ENCODE data around the gene PRKD1.

The PRKD1 gene

DNA sequence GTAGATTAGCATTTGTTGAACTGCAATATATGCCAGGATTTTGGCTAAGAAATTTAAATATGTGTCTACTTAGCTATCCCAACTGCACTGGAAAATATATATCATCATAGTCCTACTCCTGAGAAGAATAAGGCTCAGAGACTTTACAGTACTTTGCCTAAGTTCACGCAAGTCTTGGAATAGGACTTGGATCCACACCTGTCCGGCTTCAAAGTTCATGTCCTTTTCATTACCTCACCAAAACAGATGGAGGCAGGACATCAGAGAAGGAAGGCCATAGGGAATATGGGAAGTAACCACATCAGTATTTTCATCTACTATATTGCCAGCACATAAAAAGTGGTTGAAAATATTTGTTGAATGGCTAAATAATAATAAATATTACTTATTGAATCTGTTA lies 358.5 kb downstream of the PRKD1 start:
- Histone ChIP-seq H3K27ac (ENCODE audit: low read length) (no peak overlapping the region), H3K36me3 (ENCODE audit: insufficient read depth, low read length) (no peaks in the 10 kb centered on the region), H3K4me2 (ENCODE audit: insufficient read depth, low read length) (no peak overlapping the region), H3K27me3 (ENCODE audit: insufficient read depth, low read length, poor library complexity) (no peaks in the 10 kb centered on the region), H4K20me1 (ENCODE audit: insufficient read depth, low read length) (no peaks in the 10 kb centered on the region), H3K9me3 (ENCODE audit: insufficient read depth, low read length, severe bottlenecking) (no peaks in the 10 kb centered on the region), H3K4me3 (ENCODE audit: low read depth in 1 of 2, low read length in 2 of 2) (no peak overlapping the region), H3K9ac (ENCODE audit: low read depth, low read length) (no peak overlapping the region), H3K79me2 (ENCODE audit: insufficient read depth, low read length) (no peaks in the 10 kb centered on the region), H3K4me1 (ENCODE audit: insufficient read depth, low read length) (no peaks in the 10 kb centered on the region), H2AFZ (ENCODE audit: low read depth, low read length) (no peak overlapping the region)
- DNase-seq (no peak), ATAC-seq (ENCODE audit: insufficient read depth, low read depth) (no peak)
- TF ChIP-seq CTCF (IDR thresholded peaks at IDR 0.05; ENCODE audit: borderline replicate concordance, extremely low read depth, low read length, poor library complexity, severe bottlenecking) (no peak), EZH2 (IDR thresholded peaks at IDR 0.05; ENCODE audit: borderline replicate concordance, low read depth, low read length, severe bottlenecking) (no peak)

GRCh38 chr14:29566194-29566593 lies 361.5 kb downstream of the PRKD1 start:
- Histone ChIP-seq H3K4me2 (ENCODE audit: insufficient read depth, low read length) (no peak overlapping the region), H3K9ac (ENCODE audit: low read depth, low read length) (no peak overlapping the region), H3K4me3 (ENCODE audit: low read depth in 1 of 2, low read length in 2 of 2) (no peak overlapping the region), H3K36me3 (ENCODE audit: insufficient read depth, low read length) (no peaks in the 10 kb centered on the region), H3K79me2 (ENCODE audit: insufficient read depth, low read length) (no peaks in the 10 kb centered on the region), H3K9me3 (ENCODE audit: insufficient read depth, low read length, severe bottlenecking) (no peaks in the 10 kb centered on the region), H2AFZ (ENCODE audit: low read depth, low read length) (no peak overlapping the region), H3K27me3 (ENCODE audit: insufficient read depth, low read length, poor library complexity) (no peaks in the 10 kb centered on the region), H4K20me1 (ENCODE audit: insufficient read depth, low read length) (no peaks in the 10 kb centered on the region), H3K27ac (ENCODE audit: low read length) (no peak overlapping the region), H3K4me1 (ENCODE audit: insufficient read depth, low read length) (no peaks in the 10 kb centered on the region)
- DNase-seq, result no peak
- TF ChIP-seq CTCF (IDR thresholded peaks at IDR 0.05; ENCODE audit: borderline replicate concordance, extremely low read depth, low read length, poor library complexity, severe bottlenecking) (no peak), EZH2 (IDR thresholded peaks at IDR 0.05; ENCODE audit: borderline replicate concordance, low read depth, low read length, severe bottlenecking) (no peak)
- no peak for ATAC-seq (ENCODE audit: insufficient read depth, low read depth)

- no peaks in the 10 kb centered on the region for H3K9me3 ChIP-seq (ENCODE audit: insufficient read depth, low read length, severe bottlenecking)
- H2AFZ ChIP-seq (ENCODE audit: low read depth, low read length), result no peak overlapping the region
- ATAC-seq (ENCODE audit: insufficient read depth, low read depth), result no peak
Measured at GRCh38 chr14:29558516-29558915, 369.1 kb downstream of the PRKD1 start.

More at GRCh38 chr14:29558516-29558915, 369.1 kb downstream of the PRKD1 start:
- H4K20me1 ChIP-seq (ENCODE audit: insufficient read depth, low read length), result no peaks in the 10 kb centered on the region
- H3K4me3 ChIP-seq (ENCODE audit: low read depth in 1 of 2, low read length in 2 of 2), result no peak overlapping the region
- DNase-seq, result no peak
- H3K4me1 ChIP-seq (ENCODE audit: insufficient read depth, low read length), result no peaks in the 10 kb centered on the region
- TF ChIP-seq EZH2 (IDR thresholded peaks at IDR 0.05; ENCODE audit: borderline replicate concordance, low read depth, low read length, severe bottlenecking), result no peak
- TF ChIP-seq CTCF (IDR thresholded peaks at IDR 0.05; ENCODE audit: borderline replicate concordance, extremely low read depth, low read length, poor library complexity, severe bottlenecking), result no peak
- H3K4me2 ChIP-seq (ENCODE audit: insufficient read depth, low read length), result no peak overlapping the region
- H3K27ac ChIP-seq (ENCODE audit: low read length), result no peak overlapping the region
- H3K27me3 ChIP-seq (ENCODE audit: insufficient read depth, low read length, poor library complexity), result no peaks in the 10 kb centered on the region
- no peak overlapping the region for H3K9ac ChIP-seq (ENCODE audit: low read depth, low read length)
- H3K79me2 ChIP-seq (ENCODE audit: insufficient read depth, low read length), result no peaks in the 10 kb centered on the region
- H3K36me3 ChIP-seq (ENCODE audit: insufficient read depth, low read length), result no peaks in the 10 kb centered on the region

Measured in DND-41 (cell line).